ENCODE results near the gene ASGR1.

Gene ASGR1

GRCh38 chr17:7144213-7144612 is 35.0 kb downstream of the ASGR1 start:
- no peak overlapping the region for H3K9ac ChIP-seq (ENCODE audit: low read depth, low read length)
- no peaks in the 10 kb centered on the region for H3K4me1 ChIP-seq (ENCODE audit: insufficient read depth, low read length)
- H4K20me1 ChIP-seq (ENCODE audit: insufficient read depth, low read length), result no peaks in the 10 kb centered on the region
- no peak for ATAC-seq (ENCODE audit: insufficient read depth, low read depth)
- no peak overlapping the region for H3K27ac ChIP-seq (ENCODE audit: low read length)
- H3K4me2 ChIP-seq (ENCODE audit: insufficient read depth, low read length), result no peak overlapping the region
- no peak overlapping the region for H2AFZ ChIP-seq (ENCODE audit: low read depth, low read length)
- TF ChIP-seq CTCF (IDR thresholded peaks at IDR 0.05; ENCODE audit: borderline replicate concordance, extremely low read depth, low read length, poor library complexity, severe bottlenecking) (no peak), EZH2 (IDR thresholded peaks at IDR 0.05; ENCODE audit: borderline replicate concordance, low read depth, low read length, severe bottlenecking) (no peak)
- no peak overlapping the region for H3K4me3 ChIP-seq (ENCODE audit: low read depth in 1 of 2, low read length in 2 of 2)
- H3K36me3 ChIP-seq (ENCODE audit: insufficient read depth, low read length), result no peaks in the 10 kb centered on the region
- no peak for DNase-seq
- H3K27me3 ChIP-seq (ENCODE audit: insufficient read depth, low read length, poor library complexity), result no peaks in the 10 kb centered on the region
- no peaks in the 10 kb centered on the region for H3K79me2 ChIP-seq (ENCODE audit: insufficient read depth, low read length)
- H3K9me3 ChIP-seq (ENCODE audit: insufficient read depth, low read length, severe bottlenecking), result no peaks in the 10 kb centered on the region

- DNase-seq, result no peak
- no peak overlapping the region for H3K4me2 ChIP-seq (ENCODE audit: insufficient read depth, low read length)
- H2AFZ ChIP-seq (ENCODE audit: low read depth, low read length), result no peak overlapping the region
- H3K4me1 ChIP-seq (ENCODE audit: insufficient read depth, low read length), result no peaks in the 10 kb centered on the region
- TF ChIP-seq CTCF (IDR thresholded peaks at IDR 0.05; ENCODE audit: borderline replicate concordance, extremely low read depth, low read length, poor library complexity, severe bottlenecking) (no peak), EZH2 (IDR thresholded peaks at IDR 0.05; ENCODE audit: borderline replicate concordance, low read depth, low read length, severe bottlenecking) (no peak)
- H3K79me2 ChIP-seq (ENCODE audit: insufficient read depth, low read length), result no peaks in the 10 kb centered on the region
- H3K27ac ChIP-seq (ENCODE audit: low read length), result no peak overlapping the region
- H3K9ac ChIP-seq (ENCODE audit: low read depth, low read length), result no peak overlapping the region
- ATAC-seq (ENCODE audit: insufficient read depth, low read depth), result no peak
- H3K4me3 ChIP-seq (ENCODE audit: low read depth in 1 of 2, low read length in 2 of 2), result no peak overlapping the region
- H4K20me1 ChIP-seq (ENCODE audit: insufficient read depth, low read length), result no peaks in the 10 kb centered on the region
- peaks cover 8% of the 10 kb centered on the region for H3K27me3 ChIP-seq (ENCODE audit: insufficient read depth, low read length, poor library complexity)
- H3K9me3 ChIP-seq (ENCODE audit: insufficient read depth, low read length, severe bottlenecking), result no peaks in the 10 kb centered on the region
- H3K36me3 ChIP-seq (ENCODE audit: insufficient read depth, low read length), result no peaks in the 10 kb centered on the region
Measured at GRCh38 chr17:7141824-7142223, 37.3 kb downstream of the ASGR1 start.

- peaks cover 10% of the 10 kb centered on the region for H3K27me3 ChIP-seq (ENCODE audit: insufficient read depth, low read length, poor library complexity)
- no peak overlapping the region for H3K9ac ChIP-seq (ENCODE audit: low read depth, low read length)
Measured at GRCh38 chr17:7139400-7139799, 39.8 kb downstream of the ASGR1 start.

More at GRCh38 chr17:7139400-7139799, 39.8 kb downstream of the ASGR1 start:
- Histone ChIP-seq H3K4me1 (ENCODE audit: insufficient read depth, low read length) (no peaks in the 10 kb centered on the region), H3K4me2 (ENCODE audit: insufficient read depth, low read length) (no peak overlapping the region), H3K4me3 (ENCODE audit: low read depth in 1 of 2, low read length in 2 of 2) (no peak overlapping the region), H3K9me3 (ENCODE audit: insufficient read depth, low read length, severe bottlenecking) (no peaks in the 10 kb centered on the region), H2AFZ (ENCODE audit: low read depth, low read length) (no peak overlapping the region), H3K79me2 (ENCODE audit: insufficient read depth, low read length) (no peaks in the 10 kb centered on the region), H4K20me1 (ENCODE audit: insufficient read depth, low read length) (no peaks in the 10 kb centered on the region), H3K36me3 (ENCODE audit: insufficient read depth, low read length) (no peaks in the 10 kb centered on the region), H3K27ac (ENCODE audit: low read length) (no peak overlapping the region)
- ATAC-seq (ENCODE audit: insufficient read depth, low read depth), result no peak
- TF ChIP-seq EZH2 (IDR thresholded peaks at IDR 0.05; ENCODE audit: borderline replicate concordance, low read depth, low read length, severe bottlenecking) (no peak), CTCF (IDR thresholded peaks at IDR 0.05; ENCODE audit: borderline replicate concordance, extremely low read depth, low read length, poor library complexity, severe bottlenecking) (no peak)
- no peak for DNase-seq

Measured in DND-41 (cell line).